Breast epithelium (tissue), 3 donors: ENCODE results near the gene CRIP3.

Experiments
- CTCF ChIP-seq, 3 donors: fragments of 450-650 bp; IDR thresholded peaks; one replicate each; pipeline ENCODE4 v1.5.1; 2016 to 2017; ENCODE audit warnings: antibody characterized with exemption in 3 of 3, mild to moderate bottlenecking in 3 of 3, moderate library complexity in 3 of 3
- POLR2AphosphoS5 ChIP-seq, 3 donors: sonication (generic); formaldehyde crosslinking; IDR thresholded peaks; one replicate each; pipeline ENCODE4 v1.6.1; 2017; ENCODE audit warnings: antibody characterized with exemption in 3 of 3

DNA sequence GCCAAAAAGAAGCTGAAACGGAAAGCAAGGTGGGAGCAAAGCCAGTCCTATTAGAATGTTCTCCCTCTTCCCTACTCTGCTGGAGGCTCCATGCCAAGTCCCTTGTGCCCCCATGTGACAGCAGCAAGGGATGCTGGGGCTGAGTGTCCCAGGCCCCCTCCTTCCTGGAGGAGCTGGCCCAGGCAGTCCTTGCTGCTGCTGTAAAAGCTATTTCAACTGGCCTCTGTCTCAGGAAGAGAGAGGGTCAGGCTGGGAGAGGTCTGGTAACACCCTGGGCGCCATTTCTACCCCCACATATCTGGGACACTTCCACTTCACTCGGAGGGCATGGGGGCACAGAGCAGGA, 40.3 kb downstream of the CRIP3 start:
- no peak for TF ChIP-seq CTCF (IDR thresholded peaks at IDR 0.05)
- no peak for TF ChIP-seq POLR2AphosphoS5 (IDR thresholded peaks at IDR 0.05)
